GM12892 (cell line): ENCODE results near the gene JARID2.

Experiments
- POLR2AphosphoS5 ChIP-seq: IDR thresholded peaks from 2 replicates; pipeline ENCODE4 v1.6.1; 2011; ENCODE audit warnings: low read depth, low read length, control low read depth
- TAF1 ChIP-seq: IDR thresholded peaks from 2 replicates; pipeline ENCODE4 v1.6.1; 2011; ENCODE audit warnings: low read depth, mild to moderate bottlenecking, control low read depth, low read length, borderline replicate concordance

GRCh38 chr6:15551262-15551661 is 305.4 kb downstream of the JARID2 start:
- TF ChIP-seq POLR2AphosphoS5 (no peak), TAF1 (no peak)
